ENCODE data around the gene IL17B.

The IL17B gene

GRCh38 chr5:149357370-149358293 is 21.5 kb downstream of the IL17B start, which contains the start of gene PCYOX1L:
PCYOX1L (plus strand) TSS chr5:149358046; CDS start chr5:149358069, 23 bp downstream.
- peak; percentile 80 to 97 for DNase-seq (ENCODE audit: low read depth in 2 of 2)

GRCh38 chr5:149356391-149356790 is 22.7 kb downstream of the IL17B start:
- DNase-seq (ENCODE audit: low read depth in 2 of 2): no peak

- no peak for DNase-seq (ENCODE audit: low read depth in 2 of 2)
Measured at GRCh38 chr5:149355688-149356087, 23.4 kb downstream of the IL17B start.

GRCh38 chr5:149353911-149354310 is 25.2 kb downstream of the IL17B start:
- DNase-seq (ENCODE audit: low read depth in 2 of 2): no peak

GRCh38 chr5:149352169-149352568 is 26.9 kb downstream of the IL17B start:
- no peak for DNase-seq (ENCODE audit: low read depth in 2 of 2)

GRCh38 chr5:149349382-149349781 is 29.7 kb downstream of the IL17B start:
- no peak for DNase-seq (ENCODE audit: low read depth in 2 of 2)

- DNase-seq (ENCODE audit: low read depth in 2 of 2): no peak
Measured at GRCh38 chr5:149348518-149348917, 30.6 kb downstream of the IL17B start.

GRCh38 chr5:149345892-149346222 is 33.2 kb downstream of the IL17B start:
- no peak for DNase-seq (ENCODE audit: low read depth in 2 of 2)

GRCh38 chr5:149345147-149345891 is 33.8 kb downstream of the IL17B start, which contains the start of gene GRPEL2:
GRPEL2 (plus strand) TSS chr5:149345499; CDS start chr5:149345540, 41 bp downstream.
- DNase-seq (ENCODE audit: low read depth in 2 of 2): peak; percentile 88 to 89

- no peak for DNase-seq (ENCODE audit: low read depth in 2 of 2)
Measured at GRCh38 chr5:149344151-149344550, 34.9 kb downstream of the IL17B start.

GRCh38 chr5:149341876-149342275 is 37.2 kb downstream of the IL17B start:
- DNase-seq (ENCODE audit: low read depth in 2 of 2): no peak

GRCh38 chr5:149340920-149341319 is 38.2 kb downstream of the IL17B start:
- DNase-seq (ENCODE audit: low read depth in 2 of 2): no peak

GRCh38 chr5:149338364-149338763 is 40.7 kb downstream of the IL17B start:
- DNase-seq (ENCODE audit: low read depth in 2 of 2): no peak

GRCh38 chr5:149337736-149338135 is 41.4 kb downstream of the IL17B start:
- DNase-seq (ENCODE audit: low read depth in 2 of 2): no peak

GRCh38 chr5:149333711-149334443 is 45.2 kb downstream of the IL17B start:
- no peak for DNase-seq (ENCODE audit: low read depth in 2 of 2)

GRCh38 chr5:149328177-149328576 is 50.9 kb downstream of the IL17B start:
- no peak for DNase-seq (ENCODE audit: low read depth in 2 of 2)

- no peak for DNase-seq (ENCODE audit: low read depth in 2 of 2)
Measured at GRCh38 chr5:149326611-149327010, 52.5 kb downstream of the IL17B start.

GRCh38 chr5:149325894-149326293 is 53.2 kb downstream of the IL17B start:
- DNase-seq (ENCODE audit: low read depth in 2 of 2): no peak

GRCh38 chr5:149325166-149325735 is 53.8 kb downstream of the IL17B start:
- DNase-seq (ENCODE audit: low read depth in 2 of 2): no peak

- no peak for DNase-seq (ENCODE audit: low read depth in 2 of 2)
Measured at GRCh38 chr5:149324641-149325040, 54.5 kb downstream of the IL17B start.
